ENCODE results near the gene CA9.

CA9 gene

DNA sequence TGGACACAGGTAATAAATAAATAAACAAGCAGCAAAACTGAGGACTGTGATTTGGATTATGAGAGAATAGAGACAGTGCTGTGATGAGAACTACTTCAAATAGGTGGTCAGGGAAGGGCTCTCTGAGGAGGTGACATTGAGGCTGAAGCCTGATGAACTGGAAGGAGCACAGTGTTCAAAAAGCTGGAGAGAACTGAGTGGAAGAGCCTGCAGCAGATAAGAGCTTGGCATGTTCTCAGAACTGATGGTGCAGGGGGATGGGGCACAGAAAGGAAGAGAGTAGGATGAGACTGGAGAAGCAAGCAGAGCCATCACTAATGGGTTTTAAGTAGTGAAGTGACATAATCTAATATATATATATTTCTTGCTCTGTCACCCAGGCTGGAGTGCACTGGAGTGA, 27.2 kb downstream of the CA9 start:
- TF ChIP-seq, protein P1, sequence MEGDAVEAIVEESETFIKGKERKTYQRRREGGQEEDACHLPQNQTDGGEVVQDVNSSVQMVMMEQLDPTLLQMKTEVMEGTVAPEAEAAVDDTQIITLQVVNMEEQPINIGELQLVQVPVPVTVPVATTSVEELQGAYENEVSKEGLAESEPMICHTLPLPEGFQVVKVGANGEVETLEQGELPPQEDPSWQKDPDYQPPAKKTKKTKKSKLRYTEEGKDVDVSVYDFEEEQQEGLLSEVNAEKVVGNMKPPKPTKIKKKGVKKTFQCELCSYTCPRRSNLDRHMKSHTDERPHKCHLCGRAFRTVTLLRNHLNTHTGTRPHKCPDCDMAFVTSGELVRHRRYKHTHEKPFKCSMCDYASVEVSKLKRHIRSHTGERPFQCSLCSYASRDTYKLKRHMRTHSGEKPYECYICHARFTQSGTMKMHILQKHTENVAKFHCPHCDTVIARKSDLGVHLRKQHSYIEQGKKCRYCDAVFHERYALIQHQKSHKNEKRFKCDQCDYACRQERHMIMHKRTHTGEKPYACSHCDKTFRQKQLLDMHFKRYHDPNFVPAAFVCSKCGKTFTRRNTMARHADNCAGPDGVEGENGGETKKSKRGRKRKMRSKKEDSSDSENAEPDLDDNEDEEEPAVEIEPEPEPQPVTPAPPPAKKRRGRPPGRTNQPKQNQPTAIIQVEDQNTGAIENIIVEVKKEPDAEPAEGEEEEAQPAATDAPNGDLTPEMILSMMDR (IDR thresholded peaks at IDR 0.05; ENCODE audit: insufficient read depth, low read length, poor library complexity, severe bottlenecking) = no peak
- Histone ChIP-seq H3K9ac (ENCODE audit: low read length) (no peak overlapping the region), H3K27ac (ENCODE audit: low read depth, low read length) (no peak overlapping the region), H3K27me3 (ENCODE audit: low read length) (no peaks in the 10 kb centered on the region), H2AFZ (ENCODE audit: low read depth, low read length, severe bottlenecking) (no peak overlapping the region), H3K9me3 (ENCODE audit: insufficient read depth, low read length) (no peaks in the 10 kb centered on the region), H3K36me3 (ENCODE audit: low read length) (peaks cover 20% of the 10 kb centered on the region; the same call in 1 of the 2 replicates), H3K9me2 (replicated peaks; ENCODE audit: insufficient read depth, low read length) (no peaks in the 10 kb centered on the region), H3K4me2 (ENCODE audit: low read depth, low read length, poor library complexity, severe bottlenecking) (no peak overlapping the region), H3K79me2 (ENCODE audit: insufficient read depth, low read length) (no peaks in the 10 kb centered on the region), H3K4me3 (ENCODE audit: insufficient read depth, low read length, poor library complexity, severe bottlenecking) (no peak overlapping the region), H3F3A (ENCODE audit: insufficient read depth) (no peaks in the 10 kb centered on the region), H4K20me1 (ENCODE audit: low read depth, low read length) (no peaks in the 10 kb centered on the region)

DNA sequence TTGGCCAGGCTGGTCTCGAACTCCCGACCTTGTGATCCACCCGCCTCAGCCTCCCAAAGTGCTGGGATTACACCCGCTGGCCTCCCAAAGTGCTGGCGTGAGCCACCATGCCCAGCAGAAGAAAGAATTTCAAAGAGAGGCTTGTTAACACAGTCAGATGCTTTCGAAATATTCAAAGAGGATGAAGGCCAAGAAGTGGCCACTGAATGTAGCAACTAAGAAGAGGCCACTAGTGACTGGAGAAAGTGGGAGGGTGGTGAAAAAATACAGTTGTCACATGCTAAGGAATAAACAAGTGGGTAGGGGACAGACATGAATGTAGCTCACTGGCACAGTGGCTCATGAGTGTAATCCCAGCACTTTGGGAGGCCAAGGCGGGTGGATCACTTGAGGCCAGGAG, 29.0 kb downstream of the CA9 start:
- Histone ChIP-seq H3K27ac (ENCODE audit: low read depth, low read length) (no peak overlapping the region), H4K20me1 (ENCODE audit: low read depth, low read length) (no peaks in the 10 kb centered on the region), H3K9me2 (replicated peaks; ENCODE audit: insufficient read depth, low read length) (no peaks in the 10 kb centered on the region), H3F3A (ENCODE audit: insufficient read depth) (no peaks in the 10 kb centered on the region), H3K9ac (ENCODE audit: low read length) (no peak overlapping the region), H3K27me3 (ENCODE audit: low read length) (no peaks in the 10 kb centered on the region), H3K9me3 (ENCODE audit: insufficient read depth, low read length) (no peaks in the 10 kb centered on the region), H3K79me2 (ENCODE audit: insufficient read depth, low read length) (no peaks in the 10 kb centered on the region), H2AFZ (ENCODE audit: low read depth, low read length, severe bottlenecking) (no peak overlapping the region), H3K4me3 (ENCODE audit: insufficient read depth, low read length, poor library complexity, severe bottlenecking) (no peak overlapping the region), H3K4me2 (ENCODE audit: low read depth, low read length, poor library complexity, severe bottlenecking) (no peak overlapping the region), H3K36me3 (ENCODE audit: low read length) (peaks cover 20% of the 10 kb centered on the region; the same call in 1 of the 2 replicates)
- TF ChIP-seq EZH2phosphoT487 (conservative IDR thresholded peaks at IDR 0.05; ENCODE audit: low read length) = no peak
- TF ChIP-seq, protein P1 (IDR thresholded peaks at IDR 0.05; ENCODE audit: insufficient read depth, low read length, poor library complexity, severe bottlenecking) = no peak

DNA sequence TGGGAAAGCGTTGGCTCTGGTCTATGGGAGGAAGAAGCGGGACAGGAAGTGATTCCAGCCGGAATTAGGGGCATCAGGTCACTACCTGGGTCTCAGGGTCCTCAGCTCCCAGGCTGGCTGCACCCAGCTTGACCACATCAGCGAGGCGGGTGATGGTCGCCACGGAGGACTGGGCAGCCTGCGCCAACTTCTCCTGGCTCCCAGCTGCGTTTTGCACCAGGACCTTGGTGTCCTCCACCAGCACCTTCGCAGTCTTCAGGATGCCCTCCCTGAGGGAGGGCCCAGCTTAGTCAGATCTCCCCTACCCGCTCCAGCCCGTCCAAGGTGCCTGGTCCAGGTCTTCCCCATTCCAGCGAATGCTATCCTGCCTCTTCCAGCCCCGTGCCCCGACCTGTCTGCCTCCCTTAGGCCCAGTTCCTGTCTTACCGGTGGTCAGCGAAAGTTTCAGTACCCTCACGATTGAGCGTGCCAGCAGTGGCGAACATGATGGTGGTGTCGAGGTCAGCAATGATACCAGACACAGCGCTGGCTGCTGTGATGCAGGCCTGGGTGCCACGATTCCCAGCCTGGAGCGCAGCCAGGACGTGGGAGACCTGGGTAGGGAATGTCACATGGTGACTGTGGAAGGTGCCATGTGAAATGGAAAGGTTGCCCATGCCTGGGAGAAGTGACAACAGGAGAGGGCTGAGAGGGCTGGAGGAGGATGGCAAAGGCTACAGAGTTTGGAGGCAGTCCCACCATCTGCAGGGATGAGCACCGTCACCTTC, 30.4 kb downstream of the CA9 start:
- Histone ChIP-seq H3K36me3 (ENCODE audit: low read length) (peaks cover 23% of the 10 kb centered on the region; the same call in 1 of the 2 replicates), H3K9me3 (ENCODE audit: insufficient read depth, low read length) (no peaks in the 10 kb centered on the region), H3K27me3 (ENCODE audit: low read length) (no peaks in the 10 kb centered on the region), H3K27ac (ENCODE audit: low read depth, low read length) (no peak overlapping the region), H3K9me2 (replicated peaks; ENCODE audit: insufficient read depth, low read length) (no peaks in the 10 kb centered on the region), H3K9ac (ENCODE audit: low read length) (no peak overlapping the region), H3K79me2 (ENCODE audit: insufficient read depth, low read length) (no peaks in the 10 kb centered on the region), H4K20me1 (ENCODE audit: low read depth, low read length) (no peaks in the 10 kb centered on the region), H2AFZ (ENCODE audit: low read depth, low read length, severe bottlenecking) (no peak overlapping the region), H3K4me2 (ENCODE audit: low read depth, low read length, poor library complexity, severe bottlenecking) (no peak overlapping the region), H3K4me3 (ENCODE audit: insufficient read depth, low read length, poor library complexity, severe bottlenecking) (no peak overlapping the region), H3F3A (ENCODE audit: insufficient read depth) (no peaks in the 10 kb centered on the region)
- TF ChIP-seq EZH2phosphoT487 (conservative IDR thresholded peaks at IDR 0.05; ENCODE audit: low read length) = no peak
- TF ChIP-seq, protein P1 (IDR thresholded peaks at IDR 0.05; ENCODE audit: insufficient read depth, low read length, poor library complexity, severe bottlenecking) = no peak

All from SU-DHL-6 (cell line).